NCI-H1436 (cell line): Measurements from ENCODE around the gene NME3.

Experiments used
- DNase-seq: peaks from one replicate; lab custom pipeline; 2025; lab: John Stamatoyannopoulos, UW

NME3 gene

GRCh38 chr16:1768767-1769401, 2.5 kb downstream of the NME3 start:
- no peak for DNase-seq

DNA sequence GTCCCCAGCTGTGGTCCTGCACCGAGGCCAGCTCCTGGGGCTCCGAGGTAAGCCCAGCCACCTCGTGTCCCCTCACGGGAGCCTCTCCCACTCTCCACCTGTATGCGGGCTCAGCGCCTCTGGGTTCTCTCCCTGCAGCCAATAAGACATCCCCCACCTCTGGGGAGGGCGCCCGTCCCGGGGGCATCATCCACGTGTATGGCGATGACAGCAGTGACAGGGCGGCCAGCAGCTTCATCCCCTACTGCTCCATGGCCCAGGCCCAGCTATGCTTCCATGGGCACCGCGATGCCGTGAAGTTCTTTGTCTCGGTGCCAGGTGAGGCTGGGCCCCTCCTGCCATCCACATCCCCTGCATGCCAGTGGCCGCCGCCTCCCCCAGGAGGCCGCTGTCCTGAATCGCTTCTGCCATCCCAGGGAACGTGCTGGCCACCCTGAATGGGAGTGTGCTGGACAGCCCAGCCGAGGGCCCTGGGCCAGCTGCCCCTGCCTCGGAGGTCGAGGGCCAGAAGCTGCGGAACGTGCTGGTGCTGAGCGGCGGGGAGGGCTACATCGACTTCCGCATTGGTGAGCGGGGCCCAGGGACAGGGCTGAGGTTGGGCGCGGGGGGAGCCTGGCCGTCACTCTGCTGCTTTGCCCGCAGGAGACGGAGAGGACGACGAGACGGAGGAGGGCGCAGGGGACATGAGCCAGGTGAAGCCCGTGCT, 3.1 kb downstream of the NME3 start:
- no peak for DNase-seq

DNA sequence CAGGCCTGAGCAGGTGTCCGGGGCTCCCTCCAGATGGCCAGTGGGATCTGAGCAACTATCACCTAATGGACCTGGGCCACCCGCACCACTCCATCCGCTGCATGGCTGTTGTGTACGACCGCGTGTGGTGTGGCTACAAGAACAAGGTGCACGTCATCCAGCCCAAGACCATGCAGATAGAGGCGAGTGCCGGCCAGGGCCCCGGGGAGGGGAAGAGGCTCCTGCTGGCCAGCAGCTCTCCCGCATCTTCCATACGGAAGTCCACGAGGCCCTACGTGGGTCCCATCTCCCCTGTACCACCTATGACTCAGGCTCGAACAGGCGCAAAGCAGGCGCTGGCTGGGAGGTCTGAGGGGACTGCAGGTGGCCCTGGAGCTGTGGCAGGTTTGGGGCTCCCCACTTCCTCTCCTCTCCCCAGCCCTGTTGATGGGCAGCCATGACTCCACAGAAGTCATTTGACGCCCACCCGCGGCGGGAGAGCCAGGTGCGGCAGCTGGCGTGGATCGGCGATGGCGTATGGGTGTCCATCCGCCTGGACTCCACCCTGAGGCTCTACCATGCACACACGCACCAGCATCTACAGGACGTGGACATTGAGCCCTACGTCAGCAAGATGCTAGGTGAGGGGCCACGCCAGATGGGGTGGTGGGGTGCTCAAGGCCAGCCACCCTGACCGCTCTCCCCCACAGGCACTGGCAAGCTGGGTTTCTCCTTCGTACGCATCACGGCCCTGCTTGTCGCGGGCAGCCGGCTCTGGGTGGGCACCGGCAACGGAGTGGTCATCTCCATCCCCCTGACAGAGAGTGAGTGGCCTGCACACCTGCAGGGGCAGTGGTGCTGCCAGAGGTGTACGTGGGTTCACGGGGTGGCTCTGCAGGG, 4.0 kb downstream of the NME3 start:
- no peak for DNase-seq

DNA sequence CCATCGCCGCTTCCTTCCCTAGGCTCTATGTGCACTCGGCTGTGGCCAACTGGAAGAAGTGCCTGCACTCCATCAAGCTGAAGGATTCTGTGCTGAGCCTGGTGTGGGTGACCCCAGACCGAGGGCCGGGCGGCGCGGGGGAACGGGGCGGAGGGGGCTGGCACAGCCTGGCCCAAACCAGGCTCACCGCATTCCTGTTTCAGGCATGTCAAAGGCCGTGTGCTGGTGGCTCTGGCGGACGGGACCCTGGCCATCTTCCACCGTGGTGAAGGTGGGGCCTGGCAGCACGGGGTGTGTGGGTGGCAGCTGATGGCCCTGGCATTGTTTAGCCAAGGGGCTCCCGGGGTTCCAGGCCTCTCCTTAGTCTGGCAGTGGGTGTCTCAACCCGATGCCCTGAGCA, 4.6 kb downstream of the NME3 start:
- DNase-seq: no peak

GRCh38 chr16:1766231-1766630, 5.1 kb downstream of the NME3 start:
- DNase-seq: no peak

GRCh38 chr16:1765826-1766225, 5.5 kb downstream of the NME3 start:
- DNase-seq: no peak

GRCh38 chr16:1764971-1765370, 6.4 kb downstream of the NME3 start:
- DNase-seq: no peak

DNA sequence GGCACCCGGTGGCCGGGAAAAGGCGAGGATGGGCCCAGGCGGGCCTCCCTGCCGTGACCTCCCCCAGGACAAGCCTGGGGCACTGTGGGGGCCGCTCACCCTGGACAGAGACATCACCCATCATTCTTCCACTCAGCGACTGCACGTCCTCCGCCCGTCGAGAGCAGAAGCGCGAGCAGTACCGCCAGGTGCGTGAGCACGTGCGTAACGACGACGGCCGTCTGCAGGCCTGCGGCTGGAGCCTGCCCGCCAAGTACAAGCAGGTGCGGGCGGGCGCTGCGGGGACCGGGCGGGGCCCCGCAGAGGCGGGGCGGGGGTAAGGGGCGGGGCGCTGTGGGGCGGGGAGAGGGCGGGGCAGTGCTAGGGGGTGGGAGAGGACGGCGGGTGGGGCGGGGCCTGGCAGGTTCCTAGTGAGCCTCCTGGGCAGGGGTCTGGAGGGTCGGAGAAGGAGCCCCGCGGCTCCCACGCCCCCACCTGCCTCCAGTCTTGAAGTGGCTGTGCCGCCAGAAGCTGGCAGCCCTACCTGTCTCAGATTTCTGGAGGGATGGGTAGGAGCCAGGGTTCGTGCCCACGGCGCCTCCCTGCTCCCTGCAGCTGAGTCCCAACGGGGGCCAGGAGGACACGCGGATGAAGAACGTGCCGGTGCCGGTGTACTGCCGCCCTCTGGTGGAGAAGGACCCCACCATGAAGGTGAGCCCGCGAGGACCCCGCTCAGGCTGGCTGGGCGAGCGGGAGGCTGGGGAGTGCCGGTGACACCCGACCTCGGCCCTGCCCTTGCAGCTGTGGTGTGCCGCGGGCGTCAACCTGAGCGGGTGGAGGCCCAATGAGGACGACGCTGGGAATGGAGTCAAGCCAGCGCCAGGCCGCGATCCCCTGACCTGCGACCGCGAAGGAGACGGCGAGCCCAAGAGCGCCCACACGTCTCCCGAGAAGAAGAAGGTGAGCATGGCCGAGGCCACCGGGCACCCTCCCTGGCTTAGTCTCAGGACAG, 7.5 kb downstream of the NME3 start:
- no peak for DNase-seq

- no peak for DNase-seq
Measured at GRCh38 chr16:1762879-1763520, 8.3 kb downstream of the NME3 start.

GRCh38 chr16:1762196-1762878, 9.0 kb downstream of the NME3 start:
- DNase-seq: no peak

- no peak for DNase-seq
Measured at GRCh38 chr16:1761751-1762150, 9.6 kb downstream of the NME3 start.

DNA sequence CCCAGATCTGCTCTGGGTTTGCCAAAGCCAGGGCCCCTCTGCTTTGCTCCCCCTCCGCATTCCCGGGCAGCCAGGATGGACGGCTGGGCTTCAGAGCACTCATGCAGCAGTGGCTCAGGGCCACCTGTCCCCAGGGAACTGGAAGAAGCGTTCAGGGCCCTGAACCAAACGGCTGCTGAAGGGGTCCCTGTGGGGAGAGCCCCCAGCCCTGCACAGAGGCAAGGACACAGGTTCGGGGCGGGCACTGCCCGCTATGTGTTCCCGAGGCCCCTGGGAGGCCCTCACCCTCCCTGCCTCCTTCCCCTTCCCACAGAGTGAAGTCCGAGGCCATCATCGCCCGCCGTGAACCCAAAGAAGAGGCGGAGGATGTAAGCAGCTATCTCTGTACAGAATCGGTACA, 10.4 kb downstream of the NME3 start:
- DNase-seq: no peak

- no peak for DNase-seq
Measured at GRCh38 chr16:1759511-1759910, 11.8 kb downstream of the NME3 start.

- DNase-seq: no peak
Measured at GRCh38 chr16:1758923-1759322, 12.4 kb downstream of the NME3 start.

DNA sequence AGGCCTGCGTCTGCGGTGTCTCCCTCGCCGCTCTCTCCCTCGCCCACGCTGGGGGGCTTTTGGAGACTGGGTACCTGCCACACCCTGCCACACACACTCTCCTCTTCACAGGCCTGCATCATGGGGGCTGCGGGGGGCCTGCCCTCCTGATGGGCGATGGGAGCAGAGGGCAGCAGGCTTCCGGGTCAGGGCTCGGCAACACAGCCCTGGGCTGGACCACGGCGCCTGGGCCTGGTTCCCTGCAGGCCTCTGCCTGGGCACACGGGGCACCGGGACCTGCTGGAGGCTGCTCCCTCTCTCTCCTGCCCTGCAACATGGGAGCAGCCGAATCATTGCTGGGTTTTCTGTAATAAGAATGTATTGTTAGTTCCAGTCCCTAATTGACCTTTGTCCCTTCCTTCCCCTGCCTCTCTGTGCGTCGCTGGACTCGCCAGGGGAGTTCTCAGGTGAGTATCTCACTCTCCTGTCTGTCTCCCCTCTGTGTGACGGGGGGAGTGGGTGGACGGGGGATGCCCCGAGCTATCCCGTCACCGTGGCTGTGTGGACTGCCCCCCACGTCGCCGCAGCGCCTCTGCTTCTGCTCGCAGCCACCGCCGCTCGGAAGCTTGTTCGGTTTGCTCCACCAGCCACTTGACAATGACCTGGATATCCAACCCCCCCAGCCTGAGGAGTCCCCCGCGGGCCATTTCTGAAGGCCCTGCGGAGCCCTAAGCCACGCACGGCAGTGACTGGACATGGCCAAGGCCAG, 13.5 kb downstream of the NME3 start:
- DNase-seq: no peak

GRCh38 chr16:1754204-1754603, 17.1 kb downstream of the NME3 start:
- no peak for DNase-seq

DNA sequence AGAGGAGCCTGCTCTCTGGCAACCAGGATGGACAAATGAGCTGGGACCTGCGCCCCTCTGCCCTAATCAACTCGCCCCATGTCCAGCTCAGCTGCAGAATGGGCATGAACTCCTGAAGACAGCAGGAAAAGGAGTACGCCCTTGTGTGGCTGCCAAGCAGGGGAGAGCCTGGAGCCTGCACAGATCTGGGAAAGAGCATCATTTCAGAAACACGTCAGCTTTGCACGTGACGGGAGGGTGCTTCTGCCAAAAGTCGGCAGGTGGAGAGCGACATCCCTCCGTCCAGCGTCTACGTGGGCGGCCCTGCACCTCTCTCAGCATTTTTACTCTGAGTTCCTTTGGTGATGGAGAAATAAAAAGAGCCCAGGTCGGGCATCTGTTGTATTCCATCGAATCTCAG, 18.5 kb downstream of the NME3 start:
- DNase-seq: no peak

DNA sequence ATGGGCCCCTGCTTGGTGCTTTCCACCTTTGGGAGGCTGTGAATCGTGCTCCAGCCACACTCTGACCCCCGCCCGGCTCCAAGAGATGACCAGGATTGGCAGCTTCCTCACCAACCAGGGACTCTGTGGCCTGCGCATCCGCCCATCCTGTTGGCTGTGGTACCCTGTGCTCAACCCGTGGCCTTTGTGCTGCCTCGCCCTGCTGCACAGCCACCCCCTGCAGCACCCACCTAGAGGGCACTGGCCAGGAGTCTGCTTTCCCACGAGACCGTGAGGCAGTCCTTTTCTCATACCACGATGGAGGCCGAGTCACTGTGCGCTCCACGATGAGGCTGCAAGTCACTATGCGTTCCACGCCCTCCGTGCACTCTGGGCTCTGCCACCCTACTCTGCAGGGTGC, 19.4 kb downstream of the NME3 start:
- no peak for DNase-seq

- DNase-seq: no peak
Measured at GRCh38 chr16:1749152-1750117, 21.9 kb downstream of the NME3 start.
